Limb (tissue), 2 donors: ENCODE results near the gene ECHDC3.
"Not testable (repeated sequence)": the region's sequence is repeated elsewhere in the genome, so short reads cannot be mapped to it uniquely, and the experiment has no call there.

Experiments
- DNase-seq, 2 donors: peaks; one replicate each; pipeline ENCODE4 v3.0.0-alpha.2; 2016; ENCODE audit errors: extremely low spot score in 2 of 2

ECHDC3 gene

GRCh38 chr10:11715815-11716494 lies 26.2 kb upstream of the ECHDC3 start:
- DNase-seq = no peak

GRCh38 chr10:11716686-11717085 lies 25.5 kb upstream of the ECHDC3 start:
- DNase-seq = no peak

- DNase-seq = no peak
Observed at GRCh38 chr10:11719496-11720259, 22.5 kb upstream of the ECHDC3 start.

- no peak for DNase-seq
Observed at GRCh38 chr10:11720260-11720741, 21.9 kb upstream of the ECHDC3 start.

GRCh38 chr10:11721806-11722205 lies 20.4 kb upstream of the ECHDC3 start:
- DNase-seq = no peak

GRCh38 chr10:11723359-11723758 lies 18.8 kb upstream of the ECHDC3 start:
- DNase-seq = no peak

- DNase-seq = peak in 1 of 2 donors; percentile 45
Observed at GRCh38 chr10:11724938-11725776, 17.0 kb upstream of the ECHDC3 start.

- no peak for DNase-seq
Observed at GRCh38 chr10:11725912-11726311, 16.3 kb upstream of the ECHDC3 start.

- no peak for DNase-seq
Observed at GRCh38 chr10:11727563-11727962, 14.6 kb upstream of the ECHDC3 start.

GRCh38 chr10:11728353-11728752 lies 13.8 kb upstream of the ECHDC3 start:
- DNase-seq = no peak

GRCh38 chr10:11729790-11730315 lies 12.3 kb upstream of the ECHDC3 start:
- no peak for DNase-seq

- DNase-seq = no peak
Observed at GRCh38 chr10:11730779-11731178, 11.4 kb upstream of the ECHDC3 start.

GRCh38 chr10:11736767-11737166 lies 5.4 kb upstream of the ECHDC3 start:
- not testable (repeated sequence) for DNase-seq

- DNase-seq = not testable (repeated sequence)
Observed at GRCh38 chr10:11737258-11738032, 4.7 kb upstream of the ECHDC3 start.

- no peak for DNase-seq
Observed at GRCh38 chr10:11740907-11741306, 1.3 kb upstream of the ECHDC3 start.

GRCh38 chr10:11741608-11742007 lies 574 bp upstream of the ECHDC3 start:
- no peak for DNase-seq

GRCh38 chr10:11742779-11743298 lies 657 bp downstream of the ECHDC3 start:
- no peak for DNase-seq

GRCh38 chr10:11743461-11744338 lies 1.5 kb downstream of the ECHDC3 start:
- DNase-seq = no peak

GRCh38 chr10:11745045-11745444 lies 2.9 kb downstream of the ECHDC3 start:
- DNase-seq = no peak
